K562 (cell line): ENCODE data around the gene CLEC4M.

Source experiments
- JUN ChIP-seq, 2 experiments: sonication (generic) in 1 of 2; formaldehyde crosslinking in 1 of 2; IDR thresholded peaks; 2 replicates each; pipeline versions ENCODE4 v1.6.1 to v1.8.0; 2012 to 2022; ENCODE audit warnings: borderline replicate concordance in 2 of 2, mild to moderate bottlenecking in 2 of 2, improper control_type of control experiment in 1 of 2, low read depth in 1 of 2, low read length in 1 of 2, missing genetic modification reagents in 1 of 2
- JUNB ChIP-seq: fragments of 450-650 bp; formaldehyde crosslinking; conservative IDR thresholded peaks from 2 replicates; pipeline ENCODE4 v1.4.0; 2020; ENCODE audit warnings: mild to moderate bottlenecking
- JUND ChIP-seq, 2 experiments: IDR thresholded peaks; 2 replicates in 1 of 2; 3 replicates in 1 of 2; pipeline ENCODE4 v1.6.1; 2011; ENCODE audit warnings: borderline replicate concordance in 2 of 2, low read depth in 2 of 2, low read length in 2 of 2, improper control_type of control experiment in 1 of 2, missing biosample characterization in 1 of 2, missing genetic modification characterization in 1 of 2, missing genetic modification reagents in 1 of 2
- MAFK ChIP-seq: IDR thresholded peaks from 2 replicates; pipeline ENCODE4 v1.6.1; 2011; ENCODE audit warnings: low read length, improper control_type of control experiment
- SETDB1 ChIP-seq: IDR thresholded peaks from one replicate; pipeline ENCODE4 v1.6.1; 2012; ENCODE audit warnings: low read length, control low read depth, inconsistent platforms
- SMC3 ChIP-seq: conservative IDR thresholded peaks from 2 replicates; pipeline ENCODE4 v1.6.1; 2011; ENCODE audit warnings: low read depth, low read length, improper control_type of control experiment; ENCODE audit not compliant: insufficient read depth
- ZNF143 ChIP-seq: sonication (generic); formaldehyde crosslinking; IDR thresholded peaks from 2 replicates; pipeline ENCODE4 v1.9.0; 2022; ENCODE audit warnings: mild to moderate bottlenecking, missing genetic modification reagents
- ZNF589 ChIP-seq: fragments of 200-800 bp; sonication (Bioruptor generic); IDR thresholded peaks from 2 replicates; pipeline ENCODE4 v1.6.1; 2016; ENCODE audit warnings: low read depth, missing genetic modification characterization, missing compliant biosample characterization
- TF ChIP-seq, protein P1 (sequence below), 3 experiments: IDR thresholded peaks in 2 of 3; conservative IDR thresholded peaks in 1 of 3; 2 replicates each; pipeline ENCODE4 v1.5.1; 2011 to 2012; ENCODE audit warnings: low read length in 3 of 3, mild to moderate bottlenecking in 3 of 3, control low read depth in 2 of 3, improper control_type of control experiment in 1 of 3, inconsistent platforms in 1 of 3, low read depth in 1 of 3, mixed read lengths in 1 of 3, moderate library complexity in 1 of 3; ENCODE audit not compliant: insufficient read depth in 2 of 3
- TF ChIP-seq, protein P2 (sequence below): sonication (generic); formaldehyde crosslinking; IDR thresholded peaks from 2 replicates; pipeline ENCODE4 v1.4.0; 2020; ENCODE audit warnings: mild to moderate bottlenecking, missing genetic modification reagents

DNA sequence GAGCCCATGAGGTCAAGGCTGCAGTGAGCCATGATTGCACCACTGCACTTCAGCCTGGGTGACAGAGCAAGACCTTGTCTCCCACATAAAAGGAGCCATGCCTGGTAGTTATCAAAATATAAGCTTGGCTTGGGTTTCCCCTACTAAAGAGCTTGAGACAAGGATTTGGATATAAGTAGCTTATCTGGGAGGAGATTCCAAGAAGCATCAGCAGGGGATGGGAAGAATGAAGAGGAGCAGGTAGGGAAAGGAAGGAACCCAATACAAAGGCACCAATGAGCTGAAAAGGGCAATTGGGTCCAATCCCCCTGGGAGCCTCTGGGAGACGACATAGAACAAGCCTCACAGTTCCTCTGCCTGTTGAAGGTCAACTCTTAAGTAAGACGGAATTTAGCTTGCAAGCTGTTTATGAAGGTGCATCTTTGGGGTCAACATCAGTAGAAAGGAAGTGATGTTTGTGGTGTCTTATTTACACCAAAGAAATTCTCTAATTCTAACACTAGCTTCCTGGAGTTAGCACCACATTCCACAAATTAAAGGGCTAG, 23.8 kb upstream of the CLEC4M start:
- no peak for TF ChIP-seq JUNB (CRISPR knock-in tag)
- TF ChIP-seq JUN (IDR thresholded peaks at IDR 0.05; ENCODE audit: borderline replicate concordance, low read depth, low read length) = no peak
- TF ChIP-seq JUN (CRISPR knock-in tag; IDR thresholded peaks at IDR 0.05; ENCODE audit: borderline replicate concordance) = no peak
- TF ChIP-seq MAFK = no peak
- TF ChIP-seq SMC3 = no peak
- no peak for TF ChIP-seq ZNF589 (CRISPR knock-in tag)
- no peak for TF ChIP-seq SETDB1
- TF ChIP-seq JUND (IDR thresholded peaks at IDR 0.05; ENCODE audit: borderline replicate concordance, low read depth, low read length) = no peak
- TF ChIP-seq JUND (tag; IDR thresholded peaks at IDR 0.05; ENCODE audit: borderline replicate concordance, low read depth, low read length) = no peak
- TF ChIP-seq, protein P1, sequence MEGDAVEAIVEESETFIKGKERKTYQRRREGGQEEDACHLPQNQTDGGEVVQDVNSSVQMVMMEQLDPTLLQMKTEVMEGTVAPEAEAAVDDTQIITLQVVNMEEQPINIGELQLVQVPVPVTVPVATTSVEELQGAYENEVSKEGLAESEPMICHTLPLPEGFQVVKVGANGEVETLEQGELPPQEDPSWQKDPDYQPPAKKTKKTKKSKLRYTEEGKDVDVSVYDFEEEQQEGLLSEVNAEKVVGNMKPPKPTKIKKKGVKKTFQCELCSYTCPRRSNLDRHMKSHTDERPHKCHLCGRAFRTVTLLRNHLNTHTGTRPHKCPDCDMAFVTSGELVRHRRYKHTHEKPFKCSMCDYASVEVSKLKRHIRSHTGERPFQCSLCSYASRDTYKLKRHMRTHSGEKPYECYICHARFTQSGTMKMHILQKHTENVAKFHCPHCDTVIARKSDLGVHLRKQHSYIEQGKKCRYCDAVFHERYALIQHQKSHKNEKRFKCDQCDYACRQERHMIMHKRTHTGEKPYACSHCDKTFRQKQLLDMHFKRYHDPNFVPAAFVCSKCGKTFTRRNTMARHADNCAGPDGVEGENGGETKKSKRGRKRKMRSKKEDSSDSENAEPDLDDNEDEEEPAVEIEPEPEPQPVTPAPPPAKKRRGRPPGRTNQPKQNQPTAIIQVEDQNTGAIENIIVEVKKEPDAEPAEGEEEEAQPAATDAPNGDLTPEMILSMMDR (IDR thresholded peaks at IDR 0.05 in 2 of 3, conservative IDR thresholded peaks at IDR 0.05 in 1 of 3; ENCODE audit: insufficient read depth in 2 of 3, low read depth in 1 of 3, low read length in 3 of 3) = no peak
- TF ChIP-seq, protein P2, sequence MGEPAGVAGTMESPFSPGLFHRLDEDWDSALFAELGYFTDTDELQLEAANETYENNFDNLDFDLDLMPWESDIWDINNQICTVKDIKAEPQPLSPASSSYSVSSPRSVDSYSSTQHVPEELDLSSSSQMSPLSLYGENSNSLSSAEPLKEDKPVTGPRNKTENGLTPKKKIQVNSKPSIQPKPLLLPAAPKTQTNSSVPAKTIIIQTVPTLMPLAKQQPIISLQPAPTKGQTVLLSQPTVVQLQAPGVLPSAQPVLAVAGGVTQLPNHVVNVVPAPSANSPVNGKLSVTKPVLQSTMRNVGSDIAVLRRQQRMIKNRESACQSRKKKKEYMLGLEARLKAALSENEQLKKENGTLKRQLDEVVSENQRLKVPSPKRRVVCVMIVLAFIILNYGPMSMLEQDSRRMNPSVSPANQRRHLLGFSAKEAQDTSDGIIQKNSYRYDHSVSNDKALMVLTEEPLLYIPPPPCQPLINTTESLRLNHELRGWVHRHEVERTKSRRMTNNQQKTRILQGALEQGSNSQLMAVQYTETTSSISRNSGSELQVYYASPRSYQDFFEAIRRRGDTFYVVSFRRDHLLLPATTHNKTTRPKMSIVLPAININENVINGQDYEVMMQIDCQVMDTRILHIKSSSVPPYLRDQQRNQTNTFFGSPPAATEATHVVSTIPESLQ (CRISPR knock-in tag) = no peak
- TF ChIP-seq ZNF143 (CRISPR knock-in tag) = no peak
